ENCODE data around the gene VMAC.
"Not testable (repeated sequence)": the region's sequence is repeated elsewhere in the genome, so short reads cannot be mapped to it uniquely, and the experiment has no call there.

Gene VMAC

GRCh38 chr19:5884065-5884811, 20.4 kb upstream of the VMAC start:
- not testable (repeated sequence) for DNase-seq

- DNase-seq = no peak
These were observed 15.2 kb upstream of the VMAC start for GRCh38 chr19:5889288-5889971.

- DNase-seq = no peak
These were observed 14.6 kb upstream of the VMAC start for GRCh38 chr19:5890099-5890498.

GRCh38 chr19:5891572-5891937, 13.1 kb upstream of the VMAC start:
- DNase-seq = no peak

GRCh38 chr19:5891938-5892771, 12.5 kb upstream of the VMAC start:
- peak; percentile 40 for DNase-seq

- no peak for DNase-seq
These were observed 11.8 kb upstream of the VMAC start for GRCh38 chr19:5892772-5893275.

- DNase-seq = no peak
These were observed 11.3 kb upstream of the VMAC start for GRCh38 chr19:5893296-5893903.

- no peak for DNase-seq
These were observed 10.6 kb upstream of the VMAC start for GRCh38 chr19:5893907-5894703.

GRCh38 chr19:5894704-5895349, 9.8 kb upstream of the VMAC start:
- DNase-seq = no peak

- DNase-seq = no peak
These were observed 9.3 kb upstream of the VMAC start for GRCh38 chr19:5895409-5895808.

- no peak for DNase-seq
These were observed 8.8 kb upstream of the VMAC start for GRCh38 chr19:5895890-5896289.

- no peak for DNase-seq
These were observed 8.2 kb upstream of the VMAC start for GRCh38 chr19:5896365-5897076.

GRCh38 chr19:5897189-5897969, 7.3 kb upstream of the VMAC start:
- no peak for DNase-seq

- no peak for DNase-seq
These were observed 4.7 kb upstream of the VMAC start for GRCh38 chr19:5899728-5900526.

- DNase-seq = no peak
These were observed 3.7 kb upstream of the VMAC start for GRCh38 chr19:5900976-5901375.

GRCh38 chr19:5903056-5903623, 1.5 kb upstream of the VMAC start:
- no peak for DNase-seq

GRCh38 chr19:5903624-5904351, 884 bp upstream of the VMAC start, which contains the start of gene NDUFA11:
NDUFA11 (minus strand) TSS chr19:5903790; CDS start chr19:5903708, 82 bp downstream.
- DNase-seq = peak; percentile 97
